Endothelial cell of umbilical vein (primary cell): ENCODE results near the gene DENND1A. TPM values are rescaled to one million over a fixed set of nuclear protein-coding genes. Genes with fewer than 3 reads are reported as not detected.

ENCODE experiments used
- BruUV-seq: library from RNA; stranded (reverse); fragments of 400-500 nt; replicated peaks from 2 replicates; lab custom pipeline; 2021; lab: Mats Ljungman, UMichigan
- CTCF ChIA-PET: fragments of 300-600, 350-600 bp; sonication (Branson Sonifier 250); formaldehyde crosslinking; loops from one replicate; lab custom pipeline; 2021; ENCODE audit warnings: antibody characterized with exemption, inconsistent platforms; lab: Charles Lee
- POLR2A ChIA-PET: fragments of 300-600, 350-600 bp; sonication (Branson Sonifier 250); formaldehyde crosslinking; loops from one replicate; lab custom pipeline; 2021; ENCODE audit warnings: antibody characterized with exemption, inconsistent platforms; lab: Charles Lee
- DNase-seq: peaks from one replicate; pipeline ENCODE4 v3.0.0-alpha.2; 2011; ENCODE audit warnings: low read depth, low spot score
- FAIRE-seq: peaks from 2 replicates; lab custom pipeline; 2011; peaks lifted over from hg19 to GRCh38; lab: Jason Lieb, UNC
- H2AFZ ChIP-seq: 2 replicates; pipeline ENCODE4 v1.6.0; 2012; ENCODE audit warnings: low read depth, low read length, control low read depth, inconsistent platforms
- H3K27ac ChIP-seq: 2 replicates; pipeline ENCODE4 v1.5.1; 2011; ENCODE audit warnings: low read depth, mild to moderate bottlenecking, control low read depth, low read length, moderate library complexity; ENCODE audit not compliant: insufficient read depth
- H3K27me3 ChIP-seq, 2 experiments: 2 replicates each; pipeline versions ENCODE4 v1.6.0 to v1.6.1; 2011; ENCODE audit warnings: low read length in 2 of 2, mixed read lengths in 1 of 2; ENCODE audit not compliant: control insufficient read depth in 2 of 2, insufficient read depth in 2 of 2
- H3K36me3 ChIP-seq, 2 experiments: 2 replicates in 1 of 2; 3 replicates in 1 of 2; pipeline ENCODE4 v1.5.1; 2011; ENCODE audit warnings: low read length in 2 of 2, mild to moderate bottlenecking in 1 of 2, moderate library complexity in 1 of 2; ENCODE audit not compliant: control insufficient read depth in 2 of 2, insufficient read depth in 2 of 2; ENCODE audit errors: extremely low read depth in 1 of 2
- H3K4me1 ChIP-seq: 3 replicates; pipeline ENCODE4 v1.5.1; 2011; ENCODE audit warnings: mild to moderate bottlenecking, low read length; ENCODE audit not compliant: control insufficient read depth, insufficient read depth; ENCODE audit errors: extremely low read depth
- H3K4me2 ChIP-seq: 2 replicates; pipeline ENCODE4 v1.6.1; 2011; ENCODE audit warnings: low read length, control low read depth, mixed read lengths; ENCODE audit not compliant: insufficient read depth
- H3K4me3 ChIP-seq, 3 experiments: fragments of 200-600 bp in 1 of 3; sonication (generic), shearing (Covaris generic) in 1 of 3; replicated peaks in 1 of 3; 2 replicates each; pipeline ENCODE4 v1.5.1; 2011 to 2016; ENCODE audit warnings: control low read depth in 3 of 3, low read length in 3 of 3, mild to moderate bottlenecking in 2 of 3, inconsistent platforms in 1 of 3, low read depth in 1 of 3, moderate library complexity in 1 of 3; ENCODE audit not compliant: insufficient read depth in 1 of 3
- H3K79me2 ChIP-seq: 2 replicates; pipeline ENCODE4 v1.6.0; 2012; ENCODE audit warnings: low read length, inconsistent platforms; ENCODE audit not compliant: control insufficient read depth, insufficient read depth
- H3K9ac ChIP-seq: replicated peaks from 2 replicates; pipeline ENCODE3; 2011; ENCODE audit warnings: low read length, control low read depth; ENCODE audit not compliant: insufficient read depth; ENCODE audit errors: extremely low read depth
- H3K9me1 ChIP-seq: replicated peaks from 3 replicates; pipeline ENCODE4 v1.6.0; 2011; ENCODE audit warnings: mild to moderate bottlenecking, low read length; ENCODE audit not compliant: control insufficient read depth, insufficient read depth; ENCODE audit errors: extremely low read depth
- H3K9me3 ChIP-seq: replicated peaks from 2 replicates; pipeline ENCODE4 v1.5.1; 2012; ENCODE audit warnings: low read length, inconsistent platforms; ENCODE audit not compliant: control insufficient read depth, insufficient read depth
- H4K20me1 ChIP-seq: replicated peaks from 2 replicates; pipeline ENCODE3; 2011; ENCODE audit warnings: mild to moderate bottlenecking, low read length; ENCODE audit not compliant: control insufficient read depth, insufficient read depth; ENCODE audit errors: extremely low read depth
- EZH2 ChIP-seq: IDR thresholded peaks from 2 replicates; pipeline ENCODE4 v1.6.1; 2012; ENCODE audit warnings: borderline replicate concordance, low read depth, mild to moderate bottlenecking, moderate library complexity, low read length, inconsistent platforms; ENCODE audit not compliant: severe bottlenecking
- FOS ChIP-seq: IDR thresholded peaks from 2 replicates; pipeline ENCODE4 v1.6.1; 2011; ENCODE audit warnings: mild to moderate bottlenecking, low read length, moderate library complexity, borderline replicate concordance; ENCODE audit not compliant: insufficient read depth
- GATA2 ChIP-seq: IDR thresholded peaks from 2 replicates; pipeline ENCODE4 v1.7.0; 2011; ENCODE audit warnings: low read depth, mild to moderate bottlenecking, moderate library complexity, mixed read lengths, low read length; ENCODE audit not compliant: insufficient read length, insufficient read depth
- JUN ChIP-seq: IDR thresholded peaks from 2 replicates; pipeline ENCODE4 v1.6.1; 2011; ENCODE audit warnings: borderline replicate concordance, low read depth; ENCODE audit not compliant: insufficient read length, insufficient read depth
- MYC ChIP-seq: IDR thresholded peaks from one replicate; pipeline ENCODE4 v1.6.1; 2011; ENCODE audit warnings: mild to moderate bottlenecking, low read depth, low read length
- POLR2A ChIP-seq: IDR thresholded peaks from 2 replicates; pipeline ENCODE4 v1.6.1; 2012; ENCODE audit warnings: low read depth, mild to moderate bottlenecking, control low read depth, low read length
- POLR2AphosphoS5 ChIP-seq: IDR thresholded peaks from 2 replicates; pipeline ENCODE4 v1.6.1; 2012; ENCODE audit warnings: low read depth, mild to moderate bottlenecking, control low read depth, low read length, moderate library complexity; ENCODE audit not compliant: insufficient read depth
- dilution Hi-C: fragments of 300-500 bp; cut with MboI; formaldehyde crosslinking; loops from one replicate; pipeline ENCODE4 v1.15.0; 2019; ENCODE audit warnings: low sequenced_read_pairs; ENCODE audit not compliant: extremely low pct_ligation_motif_present
- intact Hi-C: fragments of 100-400 bp; cut with micrococcal nuclease; formaldehyde crosslinking; loops from one replicate; pipeline ENCODE4 v1.10.0; 2022
- polyA plus RNA-seq, 4 experiments: library from polyadenylated mRNA; depleted of rRNA in 3 of 4; stranded (reverse) in 3 of 4; unstranded in 1 of 4; fragments of >200 nt; gene quantifications; 2 replicates each; pipeline versions ENCODE4 v1.2.1 to v1.2.3, GENCODE V29; 2011 to 2012; ENCODE audit warnings: missing spikeins in 1 of 4
- total RNA-seq: library from RNA; stranded (reverse); gene quantifications from 2 replicates; pipeline ENCODE4 v1.2.3, GENCODE V29; 2021
- TF ChIP-seq, protein P1 (sequence below), 2 donors: IDR thresholded peaks; 1 replicate in 1 of 2; 2 replicates in 1 of 2; pipeline ENCODE4 v1.5.1; 2011; ENCODE audit warnings: low read length in 2 of 2, mild to moderate bottlenecking in 2 of 2, moderate library complexity in 2 of 2, control low read depth in 1 of 2, inconsistent platforms in 1 of 2, low read depth in 1 of 2; ENCODE audit not compliant: insufficient read depth in 1 of 2; ENCODE audit errors: extremely low read depth in 1 of 2
- TF ChIP-seq, protein P2 (sequence below): IDR thresholded peaks from 2 replicates; pipeline ENCODE4 v1.6.1; 2011; ENCODE audit not compliant: insufficient read depth, insufficient read length

The DENND1A gene
- total and polyA plus RNA-seq, 2 donors (not counting 3 experiments of a cell fraction or from before 2014, with no cell fraction given) = 18.5 to 24.5 TPM

DNA sequence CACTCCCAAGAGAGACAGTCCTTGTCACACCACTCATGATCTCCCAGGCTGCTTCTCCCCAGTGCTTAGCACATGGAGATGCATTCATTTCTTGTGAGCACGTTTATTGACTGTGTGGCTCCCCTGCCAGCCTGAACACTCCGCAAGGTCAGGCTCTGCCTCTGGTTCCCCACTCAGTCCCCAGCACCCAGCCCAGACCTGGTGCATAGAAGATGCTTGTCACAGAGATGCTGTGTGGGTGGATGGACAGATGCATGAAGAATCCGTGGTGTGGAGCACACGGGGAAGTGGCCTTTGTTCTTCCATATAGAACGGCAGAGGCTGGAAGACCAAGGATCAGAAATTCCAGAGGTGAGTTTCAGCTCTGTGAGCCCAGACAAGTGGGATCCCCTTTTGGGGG is 587.7 kb downstream of the DENND1A start:
- BruUV-seq = no TSS peak
- CTCF ChIA-PET = interaction anchor here (3.6 kb wide), 1 partner anchor 7 kb away, joined by 13 read pairs; no protein-coding TSS in a partner anchor
- FAIRE-seq = no peak

More for the DNA sequence above, 587.7 kb downstream of the DENND1A start:
- Histone ChIP-seq H3K4me2 (no peak overlapping the region), H3K36me3 (no peaks in the 10 kb centered on the region), H3K27ac (no peak overlapping the region), H3K79me2 (no peaks in the 10 kb centered on the region), H3K4me3 (no peak overlapping the region), H2AFZ (no peak overlapping the region), H4K20me1 (no peaks in the 10 kb centered on the region), H3K9me3 (no peaks in the 10 kb centered on the region), H3K9me1 (no peaks in the 10 kb centered on the region), H3K4me1 (no peaks in the 10 kb centered on the region), H3K27me3 (no peaks in the 10 kb centered on the region), H3K9ac (no peak overlapping the region)
- POLR2A ChIA-PET = no interaction called here
- TF ChIP-seq POLR2AphosphoS5 (no peak), POLR2A (no peak), GATA2 (no peak), EZH2 (no peak), JUN (no peak), FOS (no peak), MYC (no peak)
- TF ChIP-seq, protein P1, sequence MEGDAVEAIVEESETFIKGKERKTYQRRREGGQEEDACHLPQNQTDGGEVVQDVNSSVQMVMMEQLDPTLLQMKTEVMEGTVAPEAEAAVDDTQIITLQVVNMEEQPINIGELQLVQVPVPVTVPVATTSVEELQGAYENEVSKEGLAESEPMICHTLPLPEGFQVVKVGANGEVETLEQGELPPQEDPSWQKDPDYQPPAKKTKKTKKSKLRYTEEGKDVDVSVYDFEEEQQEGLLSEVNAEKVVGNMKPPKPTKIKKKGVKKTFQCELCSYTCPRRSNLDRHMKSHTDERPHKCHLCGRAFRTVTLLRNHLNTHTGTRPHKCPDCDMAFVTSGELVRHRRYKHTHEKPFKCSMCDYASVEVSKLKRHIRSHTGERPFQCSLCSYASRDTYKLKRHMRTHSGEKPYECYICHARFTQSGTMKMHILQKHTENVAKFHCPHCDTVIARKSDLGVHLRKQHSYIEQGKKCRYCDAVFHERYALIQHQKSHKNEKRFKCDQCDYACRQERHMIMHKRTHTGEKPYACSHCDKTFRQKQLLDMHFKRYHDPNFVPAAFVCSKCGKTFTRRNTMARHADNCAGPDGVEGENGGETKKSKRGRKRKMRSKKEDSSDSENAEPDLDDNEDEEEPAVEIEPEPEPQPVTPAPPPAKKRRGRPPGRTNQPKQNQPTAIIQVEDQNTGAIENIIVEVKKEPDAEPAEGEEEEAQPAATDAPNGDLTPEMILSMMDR (IDR thresholded peaks at IDR 0.05; ENCODE audit: extremely low read depth in 1 of 2, insufficient read depth in 1 of 2, low read depth in 1 of 2, low read length in 2 of 2) = no peak
- TF ChIP-seq, protein P2, sequence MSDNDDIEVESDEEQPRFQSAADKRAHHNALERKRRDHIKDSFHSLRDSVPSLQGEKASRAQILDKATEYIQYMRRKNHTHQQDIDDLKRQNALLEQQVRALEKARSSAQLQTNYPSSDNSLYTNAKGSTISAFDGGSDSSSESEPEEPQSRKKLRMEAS = no peak
- no peak for DNase-seq
- dilution Hi-C loops = no loop called here
- intact Hi-C loops = no loop called here
